Type B pancreatic cell (in vitro differentiated cells): ENCODE results near the gene GRIK1. TPM values are rescaled to one million over a fixed set of nuclear protein-coding genes. Genes with fewer than 3 reads are reported as not detected.

Experiments
- DNase-seq: peaks from one replicate; pipeline ENCODE4 v3.0.0; 2021; ENCODE audit warnings: mixed read lengths; ENCODE audit not compliant: unreplicated experiment; ENCODE audit errors: extremely low spot score
- H3K27ac Mint-ChIP-seq: 2 replicates; pipeline ENCODE4 v1.8.0; 2021; ENCODE audit warnings: mild to moderate bottlenecking, mixed read lengths
- H3K27me3 Mint-ChIP-seq: 2 replicates; pipeline ENCODE4 v1.8.0; 2021; ENCODE audit warnings: mixed read lengths
- H3K36me3 Mint-ChIP-seq: 2 replicates; pipeline ENCODE4 v1.8.0; 2021; ENCODE audit warnings: mixed read lengths
- H3K4me1 Mint-ChIP-seq: one replicate; pipeline ENCODE4 v1.8.0; 2021; ENCODE audit warnings: mixed read lengths; ENCODE audit not compliant: unreplicated experiment
- H3K4me3 Mint-ChIP-seq: 2 replicates; pipeline ENCODE4 v1.8.0; 2021; ENCODE audit warnings: mild to moderate bottlenecking, mixed read lengths
- H3K9me3 Mint-ChIP-seq: 2 replicates; pipeline ENCODE4 v1.8.0; 2021; ENCODE audit warnings: mixed read lengths
- CTCF ChIP-seq: fragments of 200-600 bp; sonication (generic); conservative IDR thresholded peaks from 2 replicates; pipeline ENCODE4 v1.5.0; 2021; ENCODE audit warnings: antibody characterized with exemption, mild to moderate bottlenecking
- total RNA-seq: library from RNA; stranded (reverse); gene quantifications from 2 replicates; pipeline ENCODE4 v1.2.1, GENCODE V29; 2021; ENCODE audit warnings: low replicate concordance

Gene GRIK1
- total RNA-seq, 1 donor from 2014 or later: 6.1 TPM

- Mint-ChIP-seq H3K27ac (no peak overlapping the region), H3K36me3 (no peaks in the 10 kb centered on the region), H3K27me3 (no peaks in the 10 kb centered on the region), H3K9me3 (peaks cover 5% of the 10 kb centered on the region), H3K4me3 (no peak overlapping the region), H3K4me1 (peaks cover 4% of the 10 kb centered on the region)
- no peak for TF ChIP-seq CTCF
- DNase-seq: no peak
These were observed 214.6 kb downstream of the GRIK1 start for GRCh38 chr21:29725025-29725736.

GRCh38 chr21:29721964-29722363 is 217.8 kb downstream of the GRIK1 start:
- Mint-ChIP-seq H3K4me1 (peaks cover 4% of the 10 kb centered on the region), H3K9me3 (no peaks in the 10 kb centered on the region)

GRCh38 chr21:29721221-29721620 is 218.6 kb downstream of the GRIK1 start:
- H3K27me3 Mint-ChIP-seq: no peaks in the 10 kb centered on the region
- no peak overlapping the region for H3K27ac Mint-ChIP-seq
- H3K9me3 Mint-ChIP-seq: peaks cover 3% of the 10 kb centered on the region
- no peaks in the 10 kb centered on the region for H3K36me3 Mint-ChIP-seq
- peaks cover 4% of the 10 kb centered on the region for H3K4me1 Mint-ChIP-seq
- no peak overlapping the region for H3K4me3 Mint-ChIP-seq
- DNase-seq: no peak
- TF ChIP-seq CTCF: no peak

More at GRCh38 chr21:29721964-29722363, 217.8 kb downstream of the GRIK1 start:
- no peaks in the 10 kb centered on the region for H3K27me3 Mint-ChIP-seq
- no peaks in the 10 kb centered on the region for H3K36me3 Mint-ChIP-seq
- H3K27ac Mint-ChIP-seq: no peak overlapping the region
- no peak for DNase-seq
- no peak overlapping the region for H3K4me3 Mint-ChIP-seq
- no peak for TF ChIP-seq CTCF

GRCh38 chr21:29719521-29719920 is 220.3 kb downstream of the GRIK1 start:
- no peaks in the 10 kb centered on the region for H3K36me3 Mint-ChIP-seq
- H3K27ac Mint-ChIP-seq: no peak overlapping the region
- no peak for DNase-seq
- no peak for TF ChIP-seq CTCF
- peaks cover 4% of the 10 kb centered on the region for H3K4me1 Mint-ChIP-seq
- H3K9me3 Mint-ChIP-seq: peaks cover 5% of the 10 kb centered on the region
- H3K4me3 Mint-ChIP-seq: no peak overlapping the region
- H3K27me3 Mint-ChIP-seq: no peaks in the 10 kb centered on the region

GRCh38 chr21:29718081-29718815 is 221.5 kb downstream of the GRIK1 start:
- Mint-ChIP-seq H3K27ac (no peak overlapping the region), H3K36me3 (no peaks in the 10 kb centered on the region), H3K4me1 (peaks cover 4% of the 10 kb centered on the region), H3K27me3 (no peaks in the 10 kb centered on the region), H3K9me3 (peaks cover 5% of the 10 kb centered on the region), H3K4me3 (no peak overlapping the region)
- no peak for TF ChIP-seq CTCF
- DNase-seq: no peak
